HepG2 (cell line): Measurements from ENCODE around the gene RHOT2. TPM values are rescaled to one million over a fixed set of nuclear protein-coding genes. Genes with fewer than 3 reads are reported as not detected.

Source experiments
- BHLHE40 ChIP-seq: IDR thresholded peaks from 2 replicates; pipeline ENCODE4 v1.6.1; 2011; ENCODE audit warnings: low read length, improper control_type of control experiment
- CENPX ChIP-seq: sonication (generic); formaldehyde crosslinking; IDR thresholded peaks from 2 replicates; pipeline ENCODE4 v1.9.0; 2021; ENCODE audit warnings: mild to moderate bottlenecking, missing genetic modification reagents, moderate library complexity
- GABPB1 ChIP-seq: IDR thresholded peaks from 2 replicates; pipeline ENCODE4 v1.6.1; 2016; ENCODE audit warnings: mild to moderate bottlenecking, missing genetic modification reagents, moderate library complexity, missing compliant biosample characterization
- HCFC1 ChIP-seq: fragments of 150-350 bp; IDR thresholded peaks from 2 replicates; pipeline ENCODE4 v1.6.1; 2014; ENCODE audit warnings: low read depth, low read length
- JUND ChIP-seq: sonication (generic); formaldehyde crosslinking; IDR thresholded peaks from 2 replicates; pipeline ENCODE4 v1.8.0; 2022; ENCODE audit warnings: mild to moderate bottlenecking, missing genetic modification reagents
- MEF2D ChIP-seq: sonication (generic); formaldehyde crosslinking; IDR thresholded peaks from 2 replicates; pipeline ENCODE4 v1.5.1; 2020; ENCODE audit warnings: mild to moderate bottlenecking, missing genetic modification reagents
- PHF21A ChIP-seq: sonication (generic); formaldehyde crosslinking; IDR thresholded peaks from 2 replicates; pipeline ENCODE4 v1.5.0; 2020; ENCODE audit warnings: mild to moderate bottlenecking, missing genetic modification reagents
- POLR2A ChIP-seq, 2 experiments: IDR thresholded peaks; 2 replicates each; pipeline ENCODE4 v1.6.1; 2011; ENCODE audit warnings: low read depth in 2 of 2, low read length in 2 of 2, mild to moderate bottlenecking in 1 of 2, moderate library complexity in 1 of 2; ENCODE audit not compliant: insufficient read depth in 1 of 2
- ZNF296 ChIP-seq: sonication (generic); formaldehyde crosslinking; conservative IDR thresholded peaks from 2 replicates; pipeline ENCODE4 v1.5.0; 2020; ENCODE audit warnings: mild to moderate bottlenecking, missing genetic modification reagents
- ZNF598 ChIP-seq: sonication (generic); formaldehyde crosslinking; IDR thresholded peaks from 2 replicates; pipeline ENCODE4 v1.5.1; 2020; ENCODE audit warnings: mild to moderate bottlenecking, missing genetic modification reagents, borderline replicate concordance
- ZNF788 ChIP-seq: sonication (generic); formaldehyde crosslinking; IDR thresholded peaks from 2 replicates; pipeline ENCODE4 v1.5.0; 2020; ENCODE audit warnings: mild to moderate bottlenecking, missing genetic modification reagents, borderline replicate concordance
- ZNF792 ChIP-seq: IDR thresholded peaks from 2 replicates; pipeline ENCODE4 v1.6.1; 2016
- ZNF891 ChIP-seq: sonication (generic); formaldehyde crosslinking; IDR thresholded peaks from 2 replicates; pipeline ENCODE4 v1.5.0; 2020; ENCODE audit warnings: mild to moderate bottlenecking, missing genetic modification reagents
- polyA plus RNA-seq, 8 experiments: library from polyadenylated mRNA; depleted of rRNA in 3 of 8; stranded (reverse) in 7 of 8; unstranded in 1 of 8; fragments of >200 nt; fragmentation: Illumina TruSeq in 4 of 8; extraction: Trizol in 4 of 8; gene quantifications; 2 replicates each; pipeline versions ENCODE4 v1.2.1 to v1.2.3, GENCODE V29; 2011 to 2016; ENCODE audit warnings: low read depth in 4 of 8, missing spikeins in 1 of 8, mixed read lengths in 1 of 8; ENCODE audit not compliant: insufficient read depth in 1 of 8
- total RNA-seq, 5 experiments: library from RNA; depleted of rRNA; stranded (reverse); fragments of >200 nt; fragmentation: Illumina TruSeq; extraction: Trizol; gene quantifications; 2 replicates each; pipeline ENCODE4 v1.2.3, GENCODE V29; 2016; ENCODE audit warnings: low read depth in 1 of 5
- TF ChIP-seq, protein P1 (sequence below): sonication (generic); formaldehyde crosslinking; IDR thresholded peaks from 2 replicates; pipeline ENCODE4 v1.4.0; 2020; ENCODE audit warnings: missing genetic modification reagents, borderline replicate concordance
- TF ChIP-seq, protein P2 (sequence below): sonication (generic); formaldehyde crosslinking; IDR thresholded peaks from 2 replicates; pipeline ENCODE4 v1.9.0; 2022; ENCODE audit warnings: low read depth, missing genetic modification reagents
- TF ChIP-seq, protein P3 (sequence below): sonication (generic); formaldehyde crosslinking; IDR thresholded peaks from 2 replicates; pipeline ENCODE4 v1.4.0; 2020; ENCODE audit warnings: missing genetic modification reagents
- TF ChIP-seq, protein P4 (sequence below): sonication (generic); formaldehyde crosslinking; IDR thresholded peaks from 2 replicates; pipeline ENCODE4 v1.8.0; 2022; ENCODE audit warnings: mild to moderate bottlenecking, missing genetic modification reagents, moderate library complexity
- TF ChIP-seq, protein P5 (sequence below): sonication (generic); IDR thresholded peaks from 2 replicates; pipeline ENCODE4 v1.6.1; 2016; ENCODE audit warnings: low read depth, borderline replicate concordance
- TF ChIP-seq, protein P6 (sequence below): IDR thresholded peaks from 2 replicates; pipeline ENCODE4 v1.6.1; 2016; ENCODE audit warnings: missing genetic modification reagents, missing compliant biosample characterization
- TF ChIP-seq, protein P7 (sequence below): sonication (generic); formaldehyde crosslinking; IDR thresholded peaks from 2 replicates; pipeline ENCODE4 v1.5.0; 2020; ENCODE audit warnings: missing genetic modification reagents
- TF ChIP-seq, protein P8 (sequence below): sonication (generic); formaldehyde crosslinking; IDR thresholded peaks from 2 replicates; pipeline ENCODE4 v1.4.0; 2020; ENCODE audit warnings: missing genetic modification reagents

The RHOT2 gene
- total and polyA plus RNA-seq, 2 of the 13 experiments (the other 11 are each of a cell fraction or from before 2014, with no cell fraction given), result 63.6 to 76.9 TPM

DNA sequence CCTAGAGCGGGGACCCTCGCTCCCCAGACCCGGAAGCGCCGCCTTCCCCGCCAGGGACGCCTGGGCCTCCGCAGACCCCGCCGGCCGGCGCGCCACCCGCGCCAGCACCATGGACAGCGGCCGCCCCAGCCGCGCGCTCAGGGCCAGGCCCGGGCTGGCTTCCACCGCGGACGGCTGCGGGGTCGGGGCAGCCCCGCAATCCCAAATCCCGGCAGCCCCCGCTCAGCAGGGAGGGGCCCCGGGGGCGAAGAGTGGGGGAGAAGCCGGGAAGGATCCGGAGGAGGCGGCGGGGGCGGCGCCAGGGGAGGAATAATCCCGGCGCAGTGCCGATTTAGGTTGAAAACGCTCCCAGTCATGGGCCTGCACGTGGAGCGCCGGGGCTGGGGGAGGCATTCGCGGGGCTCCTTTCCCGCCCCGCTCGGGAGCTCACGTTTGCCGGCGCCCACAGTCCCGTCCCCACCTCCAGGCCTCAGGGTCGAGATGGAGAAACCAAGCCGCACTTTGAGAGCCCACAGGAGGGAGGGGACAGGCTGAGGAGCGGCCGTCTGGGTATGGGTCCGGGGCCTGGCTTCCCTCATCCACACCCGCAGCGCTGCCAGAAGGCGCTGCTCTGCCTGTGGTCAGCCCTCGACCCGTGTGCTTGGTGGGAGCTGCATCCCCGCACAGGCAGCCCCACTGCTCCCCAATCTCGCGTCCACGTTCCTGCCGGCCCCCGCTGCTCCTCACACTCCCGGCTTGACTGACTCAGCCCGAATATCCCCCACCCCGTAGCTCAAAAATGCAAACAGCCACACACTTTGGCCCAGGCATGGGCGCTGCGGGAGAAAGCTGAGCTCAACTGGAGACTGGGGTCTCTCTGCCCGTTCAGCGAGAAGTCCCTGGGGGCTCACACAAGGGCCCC, 33.0 kb downstream of the RHOT2 start (continued):
- TF ChIP-seq, protein P1, sequence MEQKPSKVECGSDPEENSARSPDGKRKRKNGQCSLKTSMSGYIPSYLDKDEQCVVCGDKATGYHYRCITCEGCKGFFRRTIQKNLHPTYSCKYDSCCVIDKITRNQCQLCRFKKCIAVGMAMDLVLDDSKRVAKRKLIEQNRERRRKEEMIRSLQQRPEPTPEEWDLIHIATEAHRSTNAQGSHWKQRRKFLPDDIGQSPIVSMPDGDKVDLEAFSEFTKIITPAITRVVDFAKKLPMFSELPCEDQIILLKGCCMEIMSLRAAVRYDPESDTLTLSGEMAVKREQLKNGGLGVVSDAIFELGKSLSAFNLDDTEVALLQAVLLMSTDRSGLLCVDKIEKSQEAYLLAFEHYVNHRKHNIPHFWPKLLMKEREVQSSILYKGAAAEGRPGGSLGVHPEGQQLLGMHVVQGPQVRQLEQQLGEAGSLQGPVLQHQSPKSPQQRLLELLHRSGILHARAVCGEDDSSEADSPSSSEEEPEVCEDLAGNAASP, result 0 out of 2 replicates have a peak, but pooled peaks have one; percentile 24
- TF ChIP-seq ZNF788 (CRISPR knock-in tag) (no peak), POLR2A (IDR thresholded peaks at IDR 0.05; ENCODE audit: insufficient read depth in 1 of 2, low read depth in 2 of 2, low read length in 2 of 2) (no peak), ZNF598 (CRISPR knock-in tag) (no peak), HCFC1 (no peak), CENPX (no peak), GABPB1 (CRISPR knock-in tag) (peak; percentile 60; the same call in 1 of the 2 replicates), JUND (no peak), ZNF296 (CRISPR knock-in tag) (no peak), PHF21A (CRISPR knock-in tag) (no peak), MEF2D (CRISPR knock-in tag) (no peak), ZNF891 (CRISPR knock-in tag) (no peak; the same call in 1 of the 2 replicates), ZNF792 (CRISPR knock-in tag) (0 out of 2 replicates have a peak, but pooled peaks have one; percentile 59), BHLHE40 (no peak)
- TF ChIP-seq, protein P2, sequence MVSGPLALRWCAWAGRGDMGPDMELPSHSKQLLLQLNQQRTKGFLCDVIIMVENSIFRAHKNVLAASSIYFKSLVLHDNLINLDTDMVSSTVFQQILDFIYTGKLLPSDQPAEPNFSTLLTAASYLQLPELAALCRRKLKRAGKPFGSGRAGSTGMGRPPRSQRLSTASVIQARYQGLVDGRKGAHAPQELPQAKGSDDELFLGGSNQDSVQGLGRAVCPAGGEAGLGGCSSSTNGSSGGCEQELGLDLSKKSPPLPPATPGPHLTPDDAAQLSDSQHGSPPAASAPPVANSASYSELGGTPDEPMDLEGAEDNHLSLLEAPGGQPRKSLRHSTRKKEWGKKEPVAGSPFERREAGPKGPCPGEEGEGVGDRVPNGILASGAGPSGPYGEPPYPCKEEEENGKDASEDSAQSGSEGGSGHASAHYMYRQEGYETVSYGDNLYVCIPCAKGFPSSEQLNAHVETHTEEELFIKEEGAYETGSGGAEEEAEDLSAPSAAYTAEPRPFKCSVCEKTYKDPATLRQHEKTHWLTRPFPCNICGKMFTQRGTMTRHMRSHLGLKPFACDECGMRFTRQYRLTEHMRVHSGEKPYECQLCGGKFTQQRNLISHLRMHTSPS (CRISPR knock-in tag), result no peak; the same call in 1 of the 2 replicates
- TF ChIP-seq, protein P3, sequence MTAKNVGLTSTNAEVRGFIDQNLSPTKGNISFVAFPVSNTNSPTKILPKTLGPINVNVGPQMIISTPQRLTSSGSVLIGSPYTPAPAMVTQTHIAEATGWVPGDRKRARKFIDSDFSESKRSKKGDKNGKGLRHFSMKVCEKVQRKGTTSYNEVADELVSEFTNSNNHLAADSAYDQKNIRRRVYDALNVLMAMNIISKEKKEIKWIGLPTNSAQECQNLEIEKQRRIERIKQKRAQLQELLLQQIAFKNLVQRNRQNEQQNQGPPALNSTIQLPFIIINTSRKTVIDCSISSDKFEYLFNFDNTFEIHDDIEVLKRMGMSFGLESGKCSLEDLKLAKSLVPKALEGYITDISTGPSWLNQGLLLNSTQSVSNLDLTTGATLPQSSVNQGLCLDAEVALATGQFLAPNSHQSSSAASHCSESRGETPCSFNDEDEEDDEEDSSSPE (CRISPR knock-in tag), result no peak
- TF ChIP-seq, protein P4, sequence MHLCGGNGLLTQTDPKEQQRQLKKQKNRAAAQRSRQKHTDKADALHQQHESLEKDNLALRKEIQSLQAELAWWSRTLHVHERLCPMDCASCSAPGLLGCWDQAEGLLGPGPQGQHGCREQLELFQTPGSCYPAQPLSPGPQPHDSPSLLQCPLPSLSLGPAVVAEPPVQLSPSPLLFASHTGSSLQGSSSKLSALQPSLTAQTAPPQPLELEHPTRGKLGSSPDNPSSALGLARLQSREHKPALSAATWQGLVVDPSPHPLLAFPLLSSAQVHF, result peak; percentile 70; the same call in 1 of the 2 replicates
- TF ChIP-seq, protein P5, sequence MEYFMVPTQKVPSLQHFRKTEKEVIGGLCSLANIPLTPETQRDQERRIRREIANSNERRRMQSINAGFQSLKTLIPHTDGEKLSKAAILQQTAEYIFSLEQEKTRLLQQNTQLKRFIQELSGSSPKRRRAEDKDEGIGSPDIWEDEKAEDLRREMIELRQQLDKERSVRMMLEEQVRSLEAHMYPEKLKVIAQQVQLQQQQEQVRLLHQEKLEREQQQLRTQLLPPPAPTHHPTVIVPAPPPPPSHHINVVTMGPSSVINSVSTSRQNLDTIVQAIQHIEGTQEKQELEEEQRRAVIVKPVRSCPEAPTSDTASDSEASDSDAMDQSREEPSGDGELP, result no peak
- TF ChIP-seq, protein P6, sequence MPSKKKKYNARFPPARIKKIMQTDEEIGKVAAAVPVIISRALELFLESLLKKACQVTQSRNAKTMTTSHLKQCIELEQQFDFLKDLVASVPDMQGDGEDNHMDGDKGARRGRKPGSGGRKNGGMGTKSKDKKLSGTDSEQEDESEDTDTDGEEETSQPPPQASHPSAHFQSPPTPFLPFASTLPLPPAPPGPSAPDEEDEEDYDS (CRISPR knock-in tag), result no peak
- TF ChIP-seq, protein P7, sequence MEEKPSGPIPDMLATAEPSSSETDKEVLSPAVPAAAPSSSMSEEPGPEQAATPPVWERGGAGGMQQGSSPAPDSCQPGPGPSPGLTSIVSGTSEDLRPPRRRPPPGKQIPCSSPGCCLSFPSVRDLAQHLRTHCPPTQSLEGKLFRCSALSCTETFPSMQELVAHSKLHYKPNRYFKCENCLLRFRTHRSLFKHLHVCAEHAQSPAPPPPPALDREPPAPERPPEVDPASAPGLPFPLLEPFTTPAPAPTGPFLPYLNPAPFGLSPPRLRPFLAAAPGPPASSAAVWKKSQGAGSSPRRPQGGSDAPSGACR, result no peak
- TF ChIP-seq, protein P8, sequence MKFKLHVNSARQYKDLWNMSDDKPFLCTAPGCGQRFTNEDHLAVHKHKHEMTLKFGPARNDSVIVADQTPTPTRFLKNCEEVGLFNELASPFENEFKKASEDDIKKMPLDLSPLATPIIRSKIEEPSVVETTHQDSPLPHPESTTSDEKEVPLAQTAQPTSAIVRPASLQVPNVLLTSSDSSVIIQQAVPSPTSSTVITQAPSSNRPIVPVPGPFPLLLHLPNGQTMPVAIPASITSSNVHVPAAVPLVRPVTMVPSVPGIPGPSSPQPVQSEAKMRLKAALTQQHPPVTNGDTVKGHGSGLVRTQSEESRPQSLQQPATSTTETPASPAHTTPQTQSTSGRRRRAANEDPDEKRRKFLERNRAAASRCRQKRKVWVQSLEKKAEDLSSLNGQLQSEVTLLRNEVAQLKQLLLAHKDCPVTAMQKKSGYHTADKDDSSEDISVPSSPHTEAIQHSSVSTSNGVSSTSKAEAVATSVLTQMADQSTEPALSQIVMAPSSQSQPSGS (CRISPR knock-in tag), result peak; percentile 42; the same call in 1 of the 2 replicates
